Measurements from ENCODE around the gene GALNTL6. TPM values are rescaled to one million over a fixed set of nuclear protein-coding genes. Genes with fewer than 3 reads are reported as not detected.
"Not testable (repeated sequence)": the region's sequence is repeated elsewhere in the genome, so short reads cannot be mapped to it uniquely, and the experiment has no call there.

GALNTL6 gene
- total RNA-seq, 1 donor = under 0.01 TPM

DNA sequence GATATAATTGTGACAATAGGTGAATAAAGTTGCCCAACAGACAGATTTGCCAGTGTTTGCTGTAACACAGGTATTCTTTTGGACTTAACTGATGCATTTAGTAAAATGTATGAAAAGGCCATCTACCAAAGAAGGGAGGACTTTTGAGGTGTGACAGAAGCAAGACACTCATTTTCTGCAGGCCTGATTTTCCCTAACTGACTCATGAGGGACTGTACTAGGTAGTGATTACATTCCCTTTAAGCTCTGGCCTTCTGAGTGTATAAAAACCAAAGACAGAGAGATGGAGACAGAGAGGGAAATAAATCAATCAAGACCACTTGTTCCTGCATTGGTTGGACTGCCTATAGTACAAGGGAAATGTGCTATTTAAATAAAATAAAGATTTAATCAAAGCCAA lies 1204.6 kb downstream of the GALNTL6 start:
- TF ChIP-seq, protein P1, sequence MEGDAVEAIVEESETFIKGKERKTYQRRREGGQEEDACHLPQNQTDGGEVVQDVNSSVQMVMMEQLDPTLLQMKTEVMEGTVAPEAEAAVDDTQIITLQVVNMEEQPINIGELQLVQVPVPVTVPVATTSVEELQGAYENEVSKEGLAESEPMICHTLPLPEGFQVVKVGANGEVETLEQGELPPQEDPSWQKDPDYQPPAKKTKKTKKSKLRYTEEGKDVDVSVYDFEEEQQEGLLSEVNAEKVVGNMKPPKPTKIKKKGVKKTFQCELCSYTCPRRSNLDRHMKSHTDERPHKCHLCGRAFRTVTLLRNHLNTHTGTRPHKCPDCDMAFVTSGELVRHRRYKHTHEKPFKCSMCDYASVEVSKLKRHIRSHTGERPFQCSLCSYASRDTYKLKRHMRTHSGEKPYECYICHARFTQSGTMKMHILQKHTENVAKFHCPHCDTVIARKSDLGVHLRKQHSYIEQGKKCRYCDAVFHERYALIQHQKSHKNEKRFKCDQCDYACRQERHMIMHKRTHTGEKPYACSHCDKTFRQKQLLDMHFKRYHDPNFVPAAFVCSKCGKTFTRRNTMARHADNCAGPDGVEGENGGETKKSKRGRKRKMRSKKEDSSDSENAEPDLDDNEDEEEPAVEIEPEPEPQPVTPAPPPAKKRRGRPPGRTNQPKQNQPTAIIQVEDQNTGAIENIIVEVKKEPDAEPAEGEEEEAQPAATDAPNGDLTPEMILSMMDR (IDR thresholded peaks at IDR 0.05; ENCODE audit: extremely low read depth, low read depth, low read length) = no peak
- H3K9me3 ChIP-seq (ENCODE audit: low read depth, low read length) = no peaks in the 10 kb centered on the region
- H3K27ac ChIP-seq (ENCODE audit: low read depth, low read length) = no peak overlapping the region
- no peaks in the 10 kb centered on the region for H4K20me1 ChIP-seq (ENCODE audit: insufficient read depth, low read length)
- H3K4me2 ChIP-seq (ENCODE audit: insufficient read depth, low read length) = no peak overlapping the region
- H3K4me1 ChIP-seq (ENCODE audit: insufficient read depth, low read length) = peaks cover 9% of the 10 kb centered on the region
- H3K27me3 ChIP-seq (ENCODE audit: insufficient read depth, low read length) = peaks cover 13% of the 10 kb centered on the region
- no peaks in the 10 kb centered on the region for H3K36me3 ChIP-seq (ENCODE audit: insufficient read depth, low read length)
- H3K79me2 ChIP-seq (ENCODE audit: insufficient read depth, low read length) = no peaks in the 10 kb centered on the region
- H2AFZ ChIP-seq (ENCODE audit: low read length) = no peak overlapping the region
- no peak overlapping the region for H3K4me3 ChIP-seq (ENCODE audit: insufficient read depth, low read length)
- DNase-seq (ENCODE audit: insufficient read length, low spot score, missing footprints) = no peak

- Histone ChIP-seq H3K4me2 (ENCODE audit: insufficient read depth, low read length) (no peak overlapping the region), H3K27me3 (ENCODE audit: insufficient read depth, low read length) (peaks cover 13% of the 10 kb centered on the region), H3K79me2 (ENCODE audit: insufficient read depth, low read length) (no peaks in the 10 kb centered on the region), H3K4me1 (ENCODE audit: insufficient read depth, low read length) (peaks cover 9% of the 10 kb centered on the region), H3K4me3 (ENCODE audit: insufficient read depth, low read length) (no peak overlapping the region), H2AFZ (ENCODE audit: low read length) (no peak overlapping the region), H3K27ac (ENCODE audit: low read depth, low read length) (no peak overlapping the region), H3K9me3 (ENCODE audit: low read depth, low read length) (no peaks in the 10 kb centered on the region), H4K20me1 (ENCODE audit: insufficient read depth, low read length) (no peaks in the 10 kb centered on the region), H3K36me3 (ENCODE audit: insufficient read depth, low read length) (no peaks in the 10 kb centered on the region)
- TF ChIP-seq, protein P1 (IDR thresholded peaks at IDR 0.05; ENCODE audit: extremely low read depth, low read depth, low read length) = no peak
- no peak for DNase-seq (ENCODE audit: insufficient read length, low spot score, missing footprints)
Measured at GRCh38 chr4:173018446-173018845, 1205.2 kb downstream of the GALNTL6 start.

- Histone ChIP-seq H3K4me2 (ENCODE audit: insufficient read depth, low read length) (no peak overlapping the region), H3K27me3 (ENCODE audit: insufficient read depth, low read length) (peaks cover 20% of the 10 kb centered on the region), H3K4me1 (ENCODE audit: insufficient read depth, low read length) (no peaks in the 10 kb centered on the region), H4K20me1 (ENCODE audit: insufficient read depth, low read length) (no peaks in the 10 kb centered on the region), H3K9me3 (ENCODE audit: low read depth, low read length) (no peaks in the 10 kb centered on the region), H2AFZ (ENCODE audit: low read length) (no peak overlapping the region), H3K27ac (ENCODE audit: low read depth, low read length) (no peak overlapping the region), H3K79me2 (ENCODE audit: insufficient read depth, low read length) (no peaks in the 10 kb centered on the region), H3K4me3 (ENCODE audit: insufficient read depth, low read length) (no peak overlapping the region), H3K36me3 (ENCODE audit: insufficient read depth, low read length) (no peaks in the 10 kb centered on the region)
- TF ChIP-seq, protein P1 (IDR thresholded peaks at IDR 0.05; ENCODE audit: extremely low read depth, low read depth, low read length) = no peak
- DNase-seq (ENCODE audit: insufficient read length, low spot score, missing footprints) = no peak
Measured at GRCh38 chr4:173019664-173020063, 1206.5 kb downstream of the GALNTL6 start.

DNA sequence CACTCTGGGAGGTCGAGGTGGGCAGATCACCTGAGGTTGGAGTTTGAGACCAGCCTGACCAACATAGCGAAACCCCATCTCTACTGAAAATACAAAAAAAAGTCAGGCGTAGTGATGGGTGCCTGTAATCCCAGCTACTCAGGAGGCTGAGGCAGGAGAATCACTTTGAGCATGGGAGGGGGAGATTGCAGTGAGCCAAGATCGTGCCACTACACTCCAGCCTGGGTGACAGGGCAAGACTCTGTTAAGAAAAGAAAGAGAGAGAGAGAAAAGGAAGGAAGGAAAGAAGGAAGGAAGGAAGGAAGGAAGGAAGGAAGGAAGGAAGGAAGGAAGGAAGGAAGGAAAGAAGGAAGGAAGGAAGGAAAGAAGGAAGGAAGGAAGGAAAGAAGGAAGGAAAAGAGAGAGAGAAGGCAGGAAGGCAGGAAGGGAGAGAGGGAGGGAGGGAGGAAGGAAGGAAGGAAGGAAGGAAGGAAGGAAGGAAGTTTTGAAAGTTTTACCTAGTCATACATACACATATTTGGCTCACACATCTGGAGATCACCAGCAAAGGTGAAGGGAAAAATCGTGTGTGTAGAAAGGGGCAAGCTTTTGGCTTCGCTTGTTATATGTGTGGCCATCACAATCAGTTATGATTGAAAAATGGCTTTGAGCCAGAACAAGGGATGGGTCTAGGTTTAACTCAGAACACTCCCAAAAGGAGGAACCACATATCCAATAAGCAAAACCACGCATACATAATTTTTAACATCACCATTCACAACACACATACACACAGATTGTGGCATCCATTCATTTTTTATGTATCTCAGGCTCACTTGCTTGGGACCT lies 1208.8 kb downstream of the GALNTL6 start:
- not testable (repeated sequence) for H3K4me1 ChIP-seq (ENCODE audit: insufficient read depth, low read length); H3K4me3 ChIP-seq (ENCODE audit: insufficient read depth, low read length); H3K27ac ChIP-seq (ENCODE audit: low read depth, low read length); H4K20me1 ChIP-seq (ENCODE audit: insufficient read depth, low read length); DNase-seq (ENCODE audit: insufficient read length, low spot score, missing footprints); H3K9me3 ChIP-seq (ENCODE audit: low read depth, low read length); H3K4me2 ChIP-seq (ENCODE audit: insufficient read depth, low read length); H3K36me3 ChIP-seq (ENCODE audit: insufficient read depth, low read length); H3K79me2 ChIP-seq (ENCODE audit: insufficient read depth, low read length); H2AFZ ChIP-seq (ENCODE audit: low read length)
- H3K27me3 ChIP-seq (ENCODE audit: insufficient read depth, low read length) = peaks cover 20% of the 10 kb centered on the region

Data from osteoblast (primary cell).